Ovary (tissue), 1 donor: ENCODE results near the gene PATJ.
"Not testable (repeated sequence)": the region's sequence is repeated elsewhere in the genome, so short reads cannot be mapped to it uniquely, and the experiment has no call there.

Source experiments
- EP300 ChIP-seq: sonication (generic); formaldehyde crosslinking; IDR thresholded peaks from one replicate; pipeline ENCODE4 v1.6.1; 2017; ENCODE audit warnings: antibody characterized with exemption
- POLR2A ChIP-seq: fragments of 450-650 bp; IDR thresholded peaks from one replicate; pipeline ENCODE4 v1.6.1; 2017; ENCODE audit warnings: antibody characterized with exemption, mild to moderate bottlenecking, moderate library complexity

DNA sequence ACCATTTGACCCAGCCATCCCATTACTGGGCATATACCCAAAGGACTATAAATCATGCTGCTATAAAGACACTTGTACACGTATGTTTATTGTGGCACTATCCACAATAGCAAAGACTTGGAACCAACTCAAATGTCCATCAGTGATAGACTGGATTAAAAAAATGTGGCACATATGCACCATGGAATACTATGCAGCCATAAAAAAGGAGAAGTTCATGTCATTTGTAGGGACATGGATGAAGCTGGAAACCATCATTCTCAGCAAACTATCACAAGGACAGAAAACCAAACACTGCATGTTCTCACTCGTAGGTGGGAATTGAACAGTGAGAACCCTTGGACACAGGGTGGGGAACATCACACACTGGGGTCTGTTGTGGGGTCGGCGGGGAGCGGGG is 206.4 kb downstream of the PATJ start:
- not testable (repeated sequence) for TF ChIP-seq POLR2A, EP300
